Kidney (tissue), 14 donors: ENCODE measurements around the gene HCFC1. TPM values are rescaled to one million over a fixed set of nuclear protein-coding genes. Genes with fewer than 3 reads are reported as not detected.

Experiments
- DNase-seq, 5 donors: peaks; one replicate each; pipeline ENCODE4 v3.0.0-alpha.2; 2013 to 2020
- FAIRE-seq: peaks from 2 replicates; lab custom pipeline; 2012; peaks lifted over from hg19 to GRCh38; lab: Jason Lieb, UNC
- H3K27ac ChIP-seq, 2 donors: one replicate each; pipeline ENCODE4 v1.7.0; 2013; ENCODE audit warnings: low read depth in 2 of 2, low read length in 2 of 2, inconsistent platforms in 1 of 2
- H3K27me3 ChIP-seq: one replicate; pipeline ENCODE4 v1.7.1; 2013; ENCODE audit warnings: low read length, inconsistent platforms; ENCODE audit not compliant: control insufficient read depth, insufficient read depth
- H3K36me3 ChIP-seq, 3 donors: one replicate each; pipeline versions ENCODE4 v1.7.0 to v1.7.1; 2013; ENCODE audit warnings: low read length in 3 of 3, control low read depth in 1 of 3, inconsistent platforms in 1 of 3; ENCODE audit not compliant: insufficient read depth in 3 of 3, control insufficient read depth in 2 of 3
- H3K4me1 ChIP-seq, 3 donors: one replicate each; pipeline versions ENCODE4 v1.7.0 to v1.7.1; 2013; ENCODE audit warnings: low read length in 3 of 3, inconsistent platforms in 1 of 3, low read depth in 1 of 3; ENCODE audit not compliant: control insufficient read depth in 2 of 3, insufficient read depth in 2 of 3
- H3K4me3 ChIP-seq, 3 donors: one replicate each; pipeline versions ENCODE4 v1.7.0 to v1.8.1; 2013; ENCODE audit warnings: low read length in 3 of 3, control low read depth in 1 of 3, inconsistent platforms in 1 of 3
- H3K9ac ChIP-seq, 3 donors: one replicate each; pipeline versions ENCODE4 v1.7.0 to v1.7.1; 2013; ENCODE audit warnings: low read length in 3 of 3, control low read depth in 1 of 3, inconsistent platforms in 1 of 3
- H3K9me3 ChIP-seq, 3 donors: one replicate each; pipeline versions ENCODE4 v1.7.0 to v1.7.1; 2013; ENCODE audit warnings: low read length in 3 of 3, control low read depth in 1 of 3, inconsistent platforms in 1 of 3; ENCODE audit not compliant: control insufficient read depth in 2 of 3, insufficient read depth in 1 of 3
- CTCF ChIP-seq: IDR thresholded peaks from 3 replicates; pipeline ENCODE4 v1.5.1; 2012; ENCODE audit warnings: mild to moderate bottlenecking, moderate library complexity, borderline replicate concordance; ENCODE audit not compliant: insufficient read depth; ENCODE audit errors: extremely low read depth
- intact Hi-C: fragments of 100-400 bp; cut with DNase I; formaldehyde crosslinking; loops from one replicate; pipeline ENCODE4 v1.11.1; 2022
- polyA plus RNA-seq: library from polyadenylated mRNA; stranded (reverse); fragments of 350-450 nt; fragmentation: Illumina TruSeq; extraction: RNeasy Lipid Tissue Mini Kit (QIAGEN cat#74804); gene quantifications from one replicate; pipeline ENCODE4 v1.2.3, GENCODE V29; 2014; ENCODE audit warnings: low read depth, low replicate concordance; ENCODE audit not compliant: insufficient read depth
- total RNA-seq: library from RNA; stranded (reverse); fragmentation: NEBNext Ultra II Directional; extraction: Animal tissue kit (Norgen Biotek cat#: 25700); gene quantifications from one replicate; pipeline ENCODE4 v1.2.1, GENCODE V29; 2021
- donor health status: control.
- donor health status: control.
- donor health status: control.
- donor health status: control.
- donor health status: control.
- donor health status: DM: yes; HTN: yes; CAD: no.
- donor health status: Normal renal cell carcinoma (clear cell type).

Gene HCFC1
- total and polyA plus RNA-seq, 2 donors from 2014 or later, result 13.5 to 54.6 TPM

- H3K27me3 ChIP-seq, result no peaks in the 10 kb centered on the region
- H3K9me3 ChIP-seq, result no peaks in the 10 kb centered on the region
- intact Hi-C loops, result no loop called here
- peak in 3 of 5 donors; percentile 32 to 86 (median 56) for DNase-seq
- peak overlapping the region in 1 of 2 donors; percentile 60 for H3K27ac ChIP-seq
- peak overlapping the region in 2 of 3 donors; percentile 32 to 40 for H3K9ac ChIP-seq
- no peak for TF ChIP-seq CTCF
- no peak for FAIRE-seq
- H3K4me3 ChIP-seq, result peak overlapping the region; percentile 36 to 88 (median 50)
- H3K36me3 ChIP-seq, result no peaks in the 10 kb centered on the region
- H3K4me1 ChIP-seq, result peaks cover 0 to 49% (median 24%) of the 10 kb centered on the region in 3 donors
These were observed 1.7 kb downstream of the HCFC1 start for GRCh38 chrX:153969904-153970356.

GRCh38 chrX:153969125-153969903 is 2.3 kb downstream of the HCFC1 start:
- Histone ChIP-seq H3K4me3 (peak overlapping the region; percentile 36 to 88 (median 50)), H3K9me3 (no peaks in the 10 kb centered on the region), H3K9ac (peak overlapping the region in 2 of 3 donors; percentile 32 to 40), H3K36me3 (no peaks in the 10 kb centered on the region), H3K4me1 (peaks cover 0 to 44% (median 24%) of the 10 kb centered on the region in 3 donors), H3K27me3 (no peaks in the 10 kb centered on the region), H3K27ac (peak overlapping the region in 1 of 2 donors; percentile 47)
- FAIRE-seq (no peak), DNase-seq (peak in 1 of 5 donors; percentile 80)
- no peak for TF ChIP-seq CTCF
- intact Hi-C loops, result no loop called here

- DNase-seq (peak in 3 of 5 donors; percentile 18 to 75 (median 36)), FAIRE-seq (no peak)
- Histone ChIP-seq H3K27ac (no peak overlapping the region), H3K4me3 (peak overlapping the region in 1 of 3 donors; percentile 88), H3K9ac (no peak overlapping the region), H3K36me3 (no peaks in the 10 kb centered on the region), H3K9me3 (no peaks in the 10 kb centered on the region), H3K27me3 (no peaks in the 10 kb centered on the region), H3K4me1 (peaks cover 0 to 39% (median 20%) of the 10 kb centered on the region in 3 donors)
- intact Hi-C loops, result no loop called here
- TF ChIP-seq CTCF, result no peak
These were observed 2.9 kb downstream of the HCFC1 start for GRCh38 chrX:153968754-153969124.
